Osteoblast (primary cell): ENCODE measurements around the gene MACROH2A2. TPM values are rescaled to one million over a fixed set of nuclear protein-coding genes. Genes with fewer than 3 reads are reported as not detected.

Experiments used
- DNase-seq: peaks from one replicate; pipeline ENCODE4 v3.0.0; 2011; ENCODE audit warnings: low spot score, mixed read lengths; ENCODE audit not compliant: insufficient read length; ENCODE audit errors: missing footprints
- H2AFZ ChIP-seq: 2 replicates; pipeline ENCODE4 v1.6.0; 2011; ENCODE audit warnings: mild to moderate bottlenecking, low read length
- H3K27ac ChIP-seq: 2 replicates; pipeline ENCODE4 v1.5.1; 2011; ENCODE audit warnings: mild to moderate bottlenecking, low read depth, low read length, moderate library complexity
- H3K27me3 ChIP-seq: 2 replicates; pipeline ENCODE4 v1.6.0; 2012; ENCODE audit warnings: mild to moderate bottlenecking, control low read depth, inconsistent platforms, low read length, moderate library complexity; ENCODE audit not compliant: insufficient read depth
- H3K36me3 ChIP-seq: 2 replicates; pipeline ENCODE4 v1.5.1; 2011; ENCODE audit warnings: mild to moderate bottlenecking, low read length, control low read depth, moderate library complexity; ENCODE audit not compliant: insufficient read depth
- H3K4me1 ChIP-seq: 2 replicates; pipeline ENCODE4 v1.5.1; 2011; ENCODE audit warnings: mild to moderate bottlenecking, low read length, control low read depth, moderate library complexity; ENCODE audit not compliant: insufficient read depth
- H3K4me2 ChIP-seq: 2 replicates; pipeline ENCODE4 v1.6.0; 2011; ENCODE audit warnings: mild to moderate bottlenecking, low read length; ENCODE audit not compliant: insufficient read depth
- H3K4me3 ChIP-seq: fragments of 200-600 bp; sonication (generic); 3 replicates; pipeline ENCODE4 v1.5.1; 2012; ENCODE audit warnings: mild to moderate bottlenecking, low read length, inconsistent platforms; ENCODE audit not compliant: insufficient read depth
- H3K79me2 ChIP-seq: 2 replicates; pipeline ENCODE4 v1.6.0; 2012; ENCODE audit warnings: mild to moderate bottlenecking, low read length, control low read depth, inconsistent platforms; ENCODE audit not compliant: insufficient read depth
- H3K9me3 ChIP-seq: 2 replicates; pipeline ENCODE4 v1.5.1; 2011; ENCODE audit warnings: low read depth, low read length, control low read depth
- H4K20me1 ChIP-seq: 2 replicates; pipeline ENCODE4 v1.6.0; 2012; ENCODE audit warnings: mild to moderate bottlenecking, low read length, control low read depth; ENCODE audit not compliant: insufficient read depth
- CTCF ChIP-seq: IDR thresholded peaks from 2 replicates; pipeline ENCODE4 v1.5.1; 2011; ENCODE audit warnings: mild to moderate bottlenecking, low read depth, low read length, moderate library complexity; ENCODE audit errors: extremely low read depth
- total RNA-seq: library from RNA; depleted of rRNA; stranded (reverse); fragments of >200 nt; gene quantifications from 2 replicates; pipeline ENCODE4 v1.2.3, GENCODE V29; 2012

Gene MACROH2A2
- total RNA-seq, 1 donor, result 13.8 TPM

GRCh38 chr10:70135046-70135445 lies 82.4 kb downstream of the MACROH2A2 start:
- Histone ChIP-seq H3K27ac (no peak overlapping the region), H3K79me2 (peaks cover 15% of the 10 kb centered on the region), H3K4me3 (no peak overlapping the region), H2AFZ (no peak overlapping the region), H3K9me3 (no peaks in the 10 kb centered on the region), H3K4me1 (peaks cover 25% of the 10 kb centered on the region), H3K27me3 (no peaks in the 10 kb centered on the region), H3K4me2 (no peak overlapping the region), H3K36me3 (peaks cover 14% of the 10 kb centered on the region), H4K20me1 (peaks cover 10% of the 10 kb centered on the region)
- no peak for TF ChIP-seq CTCF
- DNase-seq, result no peak

GRCh38 chr10:70135684-70136083 lies 83.0 kb downstream of the MACROH2A2 start:
- TF ChIP-seq CTCF, result no peak
- no peak overlapping the region for H3K4me3 ChIP-seq

GRCh38 chr10:70137135-70137534 lies 84.5 kb downstream of the MACROH2A2 start:
- no peak overlapping the region for H3K27ac ChIP-seq
- peaks cover 7% of the 10 kb centered on the region for H3K4me1 ChIP-seq
- DNase-seq, result no peak
- no peaks in the 10 kb centered on the region for H3K27me3 ChIP-seq
- H3K79me2 ChIP-seq, result peaks cover 5% of the 10 kb centered on the region
- H3K4me2 ChIP-seq, result no peak overlapping the region
- TF ChIP-seq CTCF, result no peak
- H3K36me3 ChIP-seq, result peaks cover 19% of the 10 kb centered on the region
- H3K9me3 ChIP-seq, result no peaks in the 10 kb centered on the region
- H3K4me3 ChIP-seq, result no peak overlapping the region
- no peak overlapping the region for H2AFZ ChIP-seq
- peaks cover 15% of the 10 kb centered on the region for H4K20me1 ChIP-seq

More at GRCh38 chr10:70135684-70136083, 83.0 kb downstream of the MACROH2A2 start:
- H3K4me2 ChIP-seq, result no peak overlapping the region
- no peaks in the 10 kb centered on the region for H3K27me3 ChIP-seq
- peaks cover 19% of the 10 kb centered on the region for H3K36me3 ChIP-seq
- H3K27ac ChIP-seq, result no peak overlapping the region
- peaks cover 14% of the 10 kb centered on the region for H4K20me1 ChIP-seq
- H3K79me2 ChIP-seq, result peaks cover 13% of the 10 kb centered on the region
- no peaks in the 10 kb centered on the region for H3K9me3 ChIP-seq
- H2AFZ ChIP-seq, result no peak overlapping the region
- DNase-seq, result no peak
- peaks cover 21% of the 10 kb centered on the region for H3K4me1 ChIP-seq

- H4K20me1 ChIP-seq, result peaks cover 20% of the 10 kb centered on the region
- TF ChIP-seq CTCF, result no peak
- DNase-seq, result peak; percentile 75
- H2AFZ ChIP-seq, result no peak overlapping the region
- H3K4me3 ChIP-seq, result no peak overlapping the region
- no peak overlapping the region for H3K4me2 ChIP-seq
- H3K9me3 ChIP-seq, result no peaks in the 10 kb centered on the region
- H3K4me1 ChIP-seq, result peaks cover 1% of the 10 kb centered on the region
- H3K79me2 ChIP-seq, result peaks cover 7% of the 10 kb centered on the region
- H3K27ac ChIP-seq, result no peak overlapping the region
- peaks cover 19% of the 10 kb centered on the region for H3K36me3 ChIP-seq
- H3K27me3 ChIP-seq, result no peaks in the 10 kb centered on the region
Observed at GRCh38 chr10:70137927-70138883, 85.6 kb downstream of the MACROH2A2 start.
